K562 (cell line): ENCODE results near the gene MAP3K20. TPM values are rescaled to one million over a fixed set of nuclear protein-coding genes. Genes with fewer than 3 reads are reported as not detected.

Experiments used
- ARNT ChIP-seq, 2 experiments: fragments of 450-650 bp; IDR thresholded peaks; 2 replicates each; pipeline ENCODE4 v1.6.1; 2016; ENCODE audit warnings: mild to moderate bottlenecking in 1 of 2
- CREB1 ChIP-seq, 2 experiments: sonication (generic) in 1 of 2; formaldehyde crosslinking in 1 of 2; IDR thresholded peaks; 2 replicates each; pipeline versions ENCODE4 v1.6.1 to v1.8.0; 2012 to 2022; ENCODE audit warnings: inconsistent platforms in 1 of 2, mild to moderate bottlenecking in 1 of 2, missing genetic modification reagents in 1 of 2, moderate library complexity in 1 of 2
- ETV6 ChIP-seq, 3 experiments: fragments of 150-350 bp in 1 of 3; sonication (generic) in 1 of 3; formaldehyde crosslinking in 1 of 3; IDR thresholded peaks; 2 replicates each; pipeline versions ENCODE4 v1.6.1 to v1.8.0; 2014 to 2022; ENCODE audit warnings: borderline replicate concordance in 2 of 3, low read depth in 2 of 3, antibody characterized with exemption in 1 of 3, low read length in 1 of 3, mild to moderate bottlenecking in 1 of 3, missing genetic modification reagents in 1 of 3
- FOXA3 ChIP-seq, 2 experiments: fragments of 450-650 bp in 1 of 2; sonication (generic) in 1 of 2; formaldehyde crosslinking; IDR thresholded peaks in 1 of 2; conservative IDR thresholded peaks in 1 of 2; 2 replicates each; pipeline versions ENCODE4 v1.4.0 to v1.8.0; 2020 to 2022; ENCODE audit warnings: mild to moderate bottlenecking in 2 of 2, missing genetic modification reagents in 1 of 2
- JUND ChIP-seq, 2 experiments: IDR thresholded peaks; 2 replicates in 1 of 2; 3 replicates in 1 of 2; pipeline ENCODE4 v1.6.1; 2011; ENCODE audit warnings: borderline replicate concordance in 2 of 2, low read depth in 2 of 2, low read length in 2 of 2, improper control_type of control experiment in 1 of 2, missing biosample characterization in 1 of 2, missing genetic modification characterization in 1 of 2, missing genetic modification reagents in 1 of 2
- MGA ChIP-seq: fragments of 450-650 bp; IDR thresholded peaks from 2 replicates; pipeline ENCODE4 v1.6.1; 2016; ENCODE audit warnings: mild to moderate bottlenecking, moderate library complexity
- NBN ChIP-seq: fragments of 450-650 bp; IDR thresholded peaks from 2 replicates; pipeline ENCODE4 v1.6.1; 2016; ENCODE audit warnings: low read depth, mild to moderate bottlenecking
- NCOA2 ChIP-seq, 2 experiments: fragments of 450-650 bp; IDR thresholded peaks; 2 replicates each; pipeline ENCODE4 v1.6.1; 2018; ENCODE audit warnings: mild to moderate bottlenecking in 2 of 2, moderate library complexity in 1 of 2; ENCODE audit not compliant: partially characterized antibody in 2 of 2
- NKRF ChIP-seq: fragments of 450-650 bp; IDR thresholded peaks from 2 replicates; pipeline ENCODE4 v1.6.1; 2016; ENCODE audit warnings: borderline replicate concordance
- SMAD1 ChIP-seq: fragments of 150-350 bp; IDR thresholded peaks from 2 replicates; pipeline ENCODE4 v1.6.1; 2014; ENCODE audit warnings: low read length, low read depth; ENCODE audit not compliant: partially characterized antibody
- ZNF766 ChIP-seq: fragments of 200-800 bp; sonication (Bioruptor generic); conservative IDR thresholded peaks from 2 replicates; pipeline ENCODE4 v1.6.1; 2016; ENCODE audit warnings: missing genetic modification characterization, missing compliant biosample characterization
- polyA plus RNA-seq, 8 experiments: library from polyadenylated mRNA; depleted of rRNA in 4 of 8; stranded (reverse) in 5 of 8; unstranded in 3 of 8; fragments of >200 nt; fragmentation: Nextera tagmentation in 2 of 8; fragmentation: Illumina TruSeq in 1 of 8; extraction: Ambion mirVana in 2 of 8; extraction: Trizol in 1 of 8; gene quantifications; 2 replicates each; pipeline versions ENCODE4 v1.2.1 to v1.2.3, GENCODE V29; 2011 to 2014; ENCODE audit warnings: inconsistent platforms in 1 of 8, missing spikeins in 1 of 8
- total RNA-seq, 7 experiments: library from RNA; depleted of rRNA in 6 of 7; stranded (reverse); fragments of >200 nt in 6 of 7; fragmentation: Illumina TruSeq in 2 of 7; extraction: Trizol in 2 of 7; gene quantifications; 2 replicates each; pipeline versions ENCODE4 v1.2.1 to v1.2.3, GENCODE V29; 2011 to 2021; ENCODE audit warnings: low replicate concordance in 1 of 7

Gene MAP3K20
- total and polyA plus RNA-seq, 9 of the 15 experiments (the other 6 are each of a cell fraction or from before 2014, with no cell fraction given): 9.8 to 34.2 (median 27.3) TPM

GRCh38 chr2:173223871-173224270 is 148.2 kb downstream of the MAP3K20 start (continued):
- 0 out of 2 replicates have a peak, but pooled peaks have one; percentile 19 for TF ChIP-seq MGA
- TF ChIP-seq NKRF: no peak
- peak; percentile 36; the same call in 1 of the 2 replicates for TF ChIP-seq JUND (IDR thresholded peaks at IDR 0.05; ENCODE audit: borderline replicate concordance, low read depth, low read length)
- 0 out of 3 replicates have a peak, but pooled peaks have one; percentile 52 for TF ChIP-seq JUND (tag; IDR thresholded peaks at IDR 0.05; ENCODE audit: borderline replicate concordance, low read depth, low read length)
- TF ChIP-seq ARNT (IDR thresholded peaks at IDR 0.05): peak; percentile 56 to 67; a peak in 2 of 4 replicates
- peak; percentile 39 for TF ChIP-seq SMAD1
- TF ChIP-seq NCOA2 (IDR thresholded peaks at IDR 0.05; ENCODE audit: partially characterized antibody in 2 of 2): peak in 1 of 2 experiments; percentile 23
- 0 out of 4 replicates have a peak, but pooled peaks of 1 of the 2 experiments have one; percentile 25 for TF ChIP-seq ETV6 (IDR thresholded peaks at IDR 0.05; ENCODE audit: borderline replicate concordance in 1 of 2, low read depth in 2 of 2, low read length in 1 of 2)
- no peak for TF ChIP-seq ETV6 (CRISPR knock-in tag; IDR thresholded peaks at IDR 0.05; ENCODE audit: borderline replicate concordance)
- peak; percentile 70; the same call in 1 of the 2 replicates for TF ChIP-seq NBN
- peak; percentile 66; the same call in 1 of the 2 replicates for TF ChIP-seq CREB1 (IDR thresholded peaks at IDR 0.05)
- TF ChIP-seq CREB1 (CRISPR knock-in tag; IDR thresholded peaks at IDR 0.05): no peak
- peak; percentile 57; the same call in 1 of the 2 replicates for TF ChIP-seq ZNF766 (CRISPR knock-in tag)
- peak in 1 of 2 experiments; percentile 48; a peak in 1 of 4 replicates for TF ChIP-seq FOXA3 (CRISPR knock-in tag; conservative IDR thresholded peaks at IDR 0.05 in 1 of 2, IDR thresholded peaks at IDR 0.05 in 1 of 2)
